Loucy (cell line): ENCODE data around the gene ZNF280B.

ENCODE experiments used
- EZH2phosphoT487 ChIP-seq: fragments of 200-600 bp; IDR thresholded peaks from 2 replicates; pipeline ENCODE4 v1.6.1; 2018; ENCODE audit warnings: antibody characterized with exemption, mild to moderate bottlenecking, moderate library complexity, borderline replicate concordance
- TF ChIP-seq, protein P1 (sequence below): fragments of 200-600 bp; sonication (generic); conservative IDR thresholded peaks from 2 replicates; pipeline ENCODE4 v1.5.1; 2014; ENCODE audit warnings: mild to moderate bottlenecking, antibody characterized with exemption, low read length

DNA sequence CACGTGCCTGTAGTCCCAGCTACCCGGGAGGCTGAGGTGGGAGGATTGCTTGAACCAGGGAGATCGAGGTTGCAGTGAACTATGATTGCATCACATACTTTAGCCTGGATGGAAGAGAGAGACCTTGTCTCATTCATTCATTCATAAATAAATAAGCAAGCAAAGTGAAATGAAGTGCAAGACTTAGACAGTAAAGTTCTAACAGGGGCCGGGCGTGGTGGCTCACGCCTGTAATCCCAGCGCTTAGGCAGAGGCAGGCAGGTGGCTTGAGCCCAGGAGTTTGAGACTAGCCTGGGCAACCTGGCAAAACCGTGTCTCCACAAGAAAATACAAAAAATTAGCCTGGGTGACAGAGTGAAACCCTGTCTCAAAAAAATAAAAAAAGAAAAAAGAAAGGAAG is 13.1 kb upstream of the ZNF280B start:
- TF ChIP-seq, protein P1, sequence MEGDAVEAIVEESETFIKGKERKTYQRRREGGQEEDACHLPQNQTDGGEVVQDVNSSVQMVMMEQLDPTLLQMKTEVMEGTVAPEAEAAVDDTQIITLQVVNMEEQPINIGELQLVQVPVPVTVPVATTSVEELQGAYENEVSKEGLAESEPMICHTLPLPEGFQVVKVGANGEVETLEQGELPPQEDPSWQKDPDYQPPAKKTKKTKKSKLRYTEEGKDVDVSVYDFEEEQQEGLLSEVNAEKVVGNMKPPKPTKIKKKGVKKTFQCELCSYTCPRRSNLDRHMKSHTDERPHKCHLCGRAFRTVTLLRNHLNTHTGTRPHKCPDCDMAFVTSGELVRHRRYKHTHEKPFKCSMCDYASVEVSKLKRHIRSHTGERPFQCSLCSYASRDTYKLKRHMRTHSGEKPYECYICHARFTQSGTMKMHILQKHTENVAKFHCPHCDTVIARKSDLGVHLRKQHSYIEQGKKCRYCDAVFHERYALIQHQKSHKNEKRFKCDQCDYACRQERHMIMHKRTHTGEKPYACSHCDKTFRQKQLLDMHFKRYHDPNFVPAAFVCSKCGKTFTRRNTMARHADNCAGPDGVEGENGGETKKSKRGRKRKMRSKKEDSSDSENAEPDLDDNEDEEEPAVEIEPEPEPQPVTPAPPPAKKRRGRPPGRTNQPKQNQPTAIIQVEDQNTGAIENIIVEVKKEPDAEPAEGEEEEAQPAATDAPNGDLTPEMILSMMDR = no peak
- TF ChIP-seq EZH2phosphoT487 = no peak
